Panc1 (cell line): Measurements from ENCODE around the gene HOXB2. TPM values are rescaled to one million over a fixed set of nuclear protein-coding genes. Genes with fewer than 3 reads are reported as not detected.
"Not testable (repeated sequence)": the region's sequence is repeated elsewhere in the genome, so short reads cannot be mapped to it uniquely, and the experiment has no call there.

Experiments
- ATAC-seq: fragments of 200-7000 bp; cut with Tn5 transposase; 2 replicates; pipeline ENCODE4 v1.9.1; 2020; ENCODE audit warnings: mild to moderate bottlenecking, moderate library complexity
- BruUV-seq: library from RNA; stranded (reverse); fragments of 400-500 nt; replicated peaks from 2 replicates; lab custom pipeline; 2021; lab: Mats Ljungman, UMichigan
- CTCF ChIA-PET: fragments of 300-600 bp; sonication (Branson Sonifier 250); formaldehyde crosslinking; loops from one replicate; lab custom pipeline; 2022; ENCODE audit warnings: antibody characterized with exemption; lab: Charles Lee
- POLR2A ChIA-PET: fragments of 300-600 bp; sonication (Branson Sonifier 250); formaldehyde crosslinking; loops from one replicate; lab custom pipeline; 2022; ENCODE audit warnings: antibody characterized with exemption; lab: Charles Lee
- DNase-seq: peaks from one replicate; pipeline ENCODE4 v3.0.0-alpha.2; 2010; ENCODE audit warnings: low read depth, low spot score
- H3K27ac ChIP-seq: 2 replicates; pipeline ENCODE4 v1.5.1; 2011; ENCODE audit warnings: mild to moderate bottlenecking, low read length, inconsistent platforms
- H3K27me3 ChIP-seq: fragments of 200-500 bp; sonication (Bioruptor generic); 2 replicates; pipeline ENCODE4 v1.6.0; 2014; ENCODE audit warnings: low read length, inconsistent platforms; ENCODE audit not compliant: control insufficient read depth, insufficient read depth
- H3K36me3 ChIP-seq: fragments of 200-500 bp; sonication (Bioruptor generic); 2 replicates; pipeline ENCODE4 v1.5.1; 2014; ENCODE audit warnings: inconsistent platforms, mild to moderate bottlenecking, low read length, moderate library complexity; ENCODE audit not compliant: control insufficient read depth, insufficient read depth
- H3K4me1 ChIP-seq: 2 replicates; pipeline ENCODE4 v1.5.1; 2011; ENCODE audit warnings: inconsistent platforms, mild to moderate bottlenecking, low read length, moderate library complexity; ENCODE audit not compliant: control insufficient read depth, insufficient read depth
- H3K4me3 ChIP-seq, 2 experiments: 2 replicates each; pipeline ENCODE4 v1.5.1; 2011 to 2012; ENCODE audit warnings: low read depth in 2 of 2, low read length in 2 of 2, mild to moderate bottlenecking in 2 of 2, inconsistent platforms in 1 of 2, moderate library complexity in 1 of 2
- H3K9me3 ChIP-seq: fragments of 200-500 bp; sonication (Bioruptor generic); 2 replicates; pipeline ENCODE4 v1.5.1; 2014; ENCODE audit warnings: low read depth, mild to moderate bottlenecking, inconsistent platforms, low read length, moderate library complexity; ENCODE audit not compliant: control insufficient read depth, insufficient read depth
- POLR2AphosphoS5 ChIP-seq: IDR thresholded peaks from 2 replicates; pipeline ENCODE4 v1.6.1; 2012; ENCODE audit warnings: mild to moderate bottlenecking, low read depth, low read length, moderate library complexity
- SIN3A ChIP-seq: IDR thresholded peaks from 2 replicates; pipeline ENCODE4 v1.6.1; 2012; ENCODE audit warnings: low read depth, mild to moderate bottlenecking, low read length, moderate library complexity, borderline replicate concordance; ENCODE audit not compliant: insufficient read depth
- TCF7L2 ChIP-seq: IDR thresholded peaks from 2 replicates; pipeline ENCODE4 v1.6.1; 2011; ENCODE audit warnings: mild to moderate bottlenecking, low read depth, low read length, inconsistent platforms
- in situ Hi-C: cut with HindIII; loops from 2 replicates; pipeline ENCODE4 v1.10.0; 2016; ENCODE audit warnings: low sequenced_read_pairs, low pct_unique_long_range_greater_than_20kb
- intact Hi-C: fragments of 100-400 bp; cut with micrococcal nuclease; formaldehyde crosslinking; loops from one replicate; pipeline ENCODE4 v1.10.0; 2022; ENCODE audit not compliant: unreplicated experiment
- total RNA-seq: library from RNA; stranded (reverse); gene quantifications from one replicate; pipeline ENCODE4 v1.2.1, GENCODE V29; 2021; ENCODE audit not compliant: unreplicated experiment
- TF ChIP-seq, protein P1 (sequence below), 2 experiments: IDR thresholded peaks; 2 replicates each; pipeline ENCODE4 v1.6.1; 2011 to 2012; ENCODE audit warnings: low read depth in 2 of 2, control low read depth in 1 of 2, low read length in 1 of 2, mild to moderate bottlenecking in 1 of 2, moderate library complexity in 1 of 2; ENCODE audit not compliant: insufficient read depth in 1 of 2
- TF ChIP-seq, protein P2 (sequence below): fragments of 450-650 bp; IDR thresholded peaks from 2 replicates; pipeline ENCODE4 v1.5.1; 2017; ENCODE audit warnings: mild to moderate bottlenecking

The HOXB2 gene
- total RNA-seq, 1 experiment from 2014 or later, result 70.1 TPM

DNA sequence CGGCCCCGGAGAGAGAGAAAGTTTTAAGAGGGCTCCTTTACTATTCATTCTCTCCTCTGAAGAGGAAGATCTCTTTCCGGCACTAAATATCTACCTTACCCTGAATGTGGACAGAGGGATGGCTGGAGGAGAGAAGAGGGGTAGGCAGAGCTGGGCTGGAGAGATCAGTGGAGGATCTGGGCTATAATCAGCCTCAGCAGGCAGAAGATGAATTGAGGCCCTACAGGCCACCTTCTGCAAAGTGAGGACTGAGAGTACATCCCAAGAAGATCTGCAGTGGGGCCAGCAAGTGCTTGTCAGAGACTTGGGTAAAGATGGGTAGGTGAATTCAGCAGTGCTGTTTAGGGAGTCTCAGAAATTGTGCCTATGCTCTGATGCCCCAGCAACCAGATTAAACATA, 7.6 kb downstream of the HOXB2 start:
- CTCF ChIA-PET, result interaction anchor here (0.7 kb wide), 1 partner anchor 34 kb away, joined by 6 read pairs; no protein-coding TSS in a partner anchor
- BruUV-seq, result no TSS peak
- in situ Hi-C loops, result no loop called here

DNA sequence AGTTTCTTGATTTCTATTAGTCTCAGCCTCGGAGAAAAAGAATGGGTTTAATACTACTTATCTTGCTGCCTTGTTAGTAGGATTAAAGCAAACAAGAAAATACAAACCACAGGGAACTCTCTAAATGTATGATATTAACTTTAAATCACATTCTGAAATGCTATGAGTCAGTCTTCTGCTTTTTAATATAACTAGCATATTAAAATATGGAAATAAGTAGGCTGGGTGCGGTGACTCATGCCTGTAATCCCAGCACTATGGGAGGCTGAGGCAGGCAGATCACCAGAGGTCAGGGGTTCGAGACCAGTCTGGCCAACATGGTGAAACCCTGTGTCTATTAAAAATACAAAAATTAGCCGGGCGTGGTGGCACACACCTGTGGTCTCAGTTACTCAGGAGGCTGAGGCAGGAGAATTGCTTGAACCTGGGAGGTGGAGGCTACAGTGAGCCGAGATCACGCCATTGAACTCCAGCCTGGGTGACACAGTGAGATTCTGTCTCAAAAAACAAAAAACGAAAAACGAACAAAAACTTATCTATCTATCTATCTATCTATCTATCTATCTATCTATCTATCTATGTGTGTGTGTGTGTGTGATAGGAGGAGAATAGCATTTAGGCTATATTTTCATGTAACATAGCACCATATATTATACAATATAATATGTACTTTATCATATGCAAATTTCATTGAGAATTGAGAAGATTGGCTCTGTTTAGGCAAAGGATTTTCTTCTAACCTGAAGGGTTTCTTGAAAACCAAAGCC, 8.9 kb downstream of the HOXB2 start:
- CTCF ChIA-PET, result interaction anchor here (0.7 kb wide), 1 partner anchor 442 kb away, joined by 3 read pairs; no protein-coding TSS in a partner anchor
- H3K27ac ChIP-seq, ATAC-seq, in situ Hi-C loops, DNase-seq, H3K36me3 ChIP-seq, BruUV-seq, intact Hi-C loops, H3K9me3 ChIP-seq, H3K4me3 ChIP-seq, H3K27me3 ChIP-seq, POLR2A ChIA-PET: not testable (repeated sequence)
- H3K4me1 ChIP-seq, result peaks cover 24% of the 10 kb centered on the region

More for the DNA sequence above, 7.6 kb downstream of the HOXB2 start:
- no peaks in the 10 kb centered on the region for H3K36me3 ChIP-seq
- POLR2A ChIA-PET, result no interaction called here
- H3K4me3 ChIP-seq, result no peak overlapping the region
- intact Hi-C loops, result no loop called here
- DNase-seq (no peak), ATAC-seq (peak; percentile 3; the same call in 1 of the 2 replicates)
- H3K27me3 ChIP-seq, result no peaks in the 10 kb centered on the region
- H3K4me1 ChIP-seq, result peaks cover 25% of the 10 kb centered on the region
- H3K27ac ChIP-seq, result peak overlapping the region; percentile 32; the same call in 1 of the 2 replicates
- TF ChIP-seq, protein P1, sequence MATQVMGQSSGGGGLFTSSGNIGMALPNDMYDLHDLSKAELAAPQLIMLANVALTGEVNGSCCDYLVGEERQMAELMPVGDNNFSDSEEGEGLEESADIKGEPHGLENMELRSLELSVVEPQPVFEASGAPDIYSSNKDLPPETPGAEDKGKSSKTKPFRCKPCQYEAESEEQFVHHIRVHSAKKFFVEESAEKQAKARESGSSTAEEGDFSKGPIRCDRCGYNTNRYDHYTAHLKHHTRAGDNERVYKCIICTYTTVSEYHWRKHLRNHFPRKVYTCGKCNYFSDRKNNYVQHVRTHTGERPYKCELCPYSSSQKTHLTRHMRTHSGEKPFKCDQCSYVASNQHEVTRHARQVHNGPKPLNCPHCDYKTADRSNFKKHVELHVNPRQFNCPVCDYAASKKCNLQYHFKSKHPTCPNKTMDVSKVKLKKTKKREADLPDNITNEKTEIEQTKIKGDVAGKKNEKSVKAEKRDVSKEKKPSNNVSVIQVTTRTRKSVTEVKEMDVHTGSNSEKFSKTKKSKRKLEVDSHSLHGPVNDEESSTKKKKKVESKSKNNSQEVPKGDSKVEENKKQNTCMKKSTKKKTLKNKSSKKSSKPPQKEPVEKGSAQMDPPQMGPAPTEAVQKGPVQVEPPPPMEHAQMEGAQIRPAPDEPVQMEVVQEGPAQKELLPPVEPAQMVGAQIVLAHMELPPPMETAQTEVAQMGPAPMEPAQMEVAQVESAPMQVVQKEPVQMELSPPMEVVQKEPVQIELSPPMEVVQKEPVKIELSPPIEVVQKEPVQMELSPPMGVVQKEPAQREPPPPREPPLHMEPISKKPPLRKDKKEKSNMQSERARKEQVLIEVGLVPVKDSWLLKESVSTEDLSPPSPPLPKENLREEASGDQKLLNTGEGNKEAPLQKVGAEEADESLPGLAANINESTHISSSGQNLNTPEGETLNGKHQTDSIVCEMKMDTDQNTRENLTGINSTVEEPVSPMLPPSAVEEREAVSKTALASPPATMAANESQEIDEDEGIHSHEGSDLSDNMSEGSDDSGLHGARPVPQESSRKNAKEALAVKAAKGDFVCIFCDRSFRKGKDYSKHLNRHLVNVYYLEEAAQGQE (IDR thresholded peaks at IDR 0.05; ENCODE audit: insufficient read depth in 1 of 2, low read depth in 2 of 2, low read length in 1 of 2), result no peak
- TF ChIP-seq POLR2AphosphoS5, result no peak
- no peak for TF ChIP-seq TCF7L2
- TF ChIP-seq SIN3A, result no peak
- TF ChIP-seq, protein P2, sequence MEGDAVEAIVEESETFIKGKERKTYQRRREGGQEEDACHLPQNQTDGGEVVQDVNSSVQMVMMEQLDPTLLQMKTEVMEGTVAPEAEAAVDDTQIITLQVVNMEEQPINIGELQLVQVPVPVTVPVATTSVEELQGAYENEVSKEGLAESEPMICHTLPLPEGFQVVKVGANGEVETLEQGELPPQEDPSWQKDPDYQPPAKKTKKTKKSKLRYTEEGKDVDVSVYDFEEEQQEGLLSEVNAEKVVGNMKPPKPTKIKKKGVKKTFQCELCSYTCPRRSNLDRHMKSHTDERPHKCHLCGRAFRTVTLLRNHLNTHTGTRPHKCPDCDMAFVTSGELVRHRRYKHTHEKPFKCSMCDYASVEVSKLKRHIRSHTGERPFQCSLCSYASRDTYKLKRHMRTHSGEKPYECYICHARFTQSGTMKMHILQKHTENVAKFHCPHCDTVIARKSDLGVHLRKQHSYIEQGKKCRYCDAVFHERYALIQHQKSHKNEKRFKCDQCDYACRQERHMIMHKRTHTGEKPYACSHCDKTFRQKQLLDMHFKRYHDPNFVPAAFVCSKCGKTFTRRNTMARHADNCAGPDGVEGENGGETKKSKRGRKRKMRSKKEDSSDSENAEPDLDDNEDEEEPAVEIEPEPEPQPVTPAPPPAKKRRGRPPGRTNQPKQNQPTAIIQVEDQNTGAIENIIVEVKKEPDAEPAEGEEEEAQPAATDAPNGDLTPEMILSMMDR, result no peak
- no peaks in the 10 kb centered on the region for H3K9me3 ChIP-seq

DNA sequence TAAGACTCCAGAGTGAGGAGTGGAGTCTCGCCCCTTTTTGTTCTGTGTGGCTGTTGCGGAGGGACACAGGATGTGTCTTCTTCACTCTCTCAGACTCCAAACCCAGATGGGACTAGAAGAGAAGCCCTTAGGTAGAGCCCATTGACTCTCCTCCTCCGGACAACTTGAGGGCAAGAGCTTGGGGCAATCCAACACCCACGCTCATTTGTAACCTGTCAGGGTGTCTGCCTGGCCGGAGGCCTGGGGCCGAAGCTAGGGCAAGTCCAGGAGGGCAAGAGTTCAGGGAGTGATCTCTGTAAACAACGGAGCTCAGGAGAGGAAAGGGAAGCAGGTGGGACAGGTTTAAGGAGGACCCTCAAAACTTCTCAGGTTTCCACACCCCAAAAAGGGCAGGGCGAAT, 12.6 kb downstream of the HOXB2 start:
- in situ Hi-C loops, result no loop called here

More for the DNA sequence above, 12.6 kb downstream of the HOXB2 start:
- ChIA-PET POLR2A (interaction anchor here (0.7 kb wide), 1 partner anchor 173 kb away, joined by 3 read pairs; no protein-coding TSS in a partner anchor), CTCF (interaction anchor here (0.5 to 0.9 kb wide), 2 partner anchors 192 to 196 kb away, joined by 3 to 4 read pairs; no protein-coding TSS in a partner anchor)
- DNase-seq, result no peak
- ATAC-seq, result no peak
- H3K27ac ChIP-seq, result no peak overlapping the region
- no TSS peak for BruUV-seq
- H3K4me1 ChIP-seq, result peaks cover 5% of the 10 kb centered on the region
- intact Hi-C loops, result no loop called here
- no peak overlapping the region for H3K4me3 ChIP-seq
- H3K27me3 ChIP-seq, result no peaks in the 10 kb centered on the region
- no peaks in the 10 kb centered on the region for H3K36me3 ChIP-seq
- H3K9me3 ChIP-seq, result no peaks in the 10 kb centered on the region
- no peak for TF ChIP-seq SIN3A
- TF ChIP-seq POLR2AphosphoS5, result no peak
- no peak for TF ChIP-seq TCF7L2
- TF ChIP-seq, protein P1 (IDR thresholded peaks at IDR 0.05; ENCODE audit: insufficient read depth in 1 of 2, low read depth in 2 of 2, low read length in 1 of 2), result no peak
- TF ChIP-seq, protein P2, result no peak
